Ishikawa (cell line): ENCODE results near the gene IQSEC3.

Source experiments
- CEBPB ChIP-seq: IDR thresholded peaks from 2 replicates; pipeline ENCODE4 v1.6.1; 2012
- CREB1 ChIP-seq: IDR thresholded peaks from 2 replicates; pipeline ENCODE4 v1.6.1; 2012; ENCODE audit warnings: low read depth
- EGR1 ChIP-seq: IDR thresholded peaks from 2 replicates; pipeline ENCODE4 v1.6.1; 2012
- EP300 ChIP-seq: IDR thresholded peaks from 2 replicates; pipeline ENCODE4 v1.6.1; 2012; ENCODE audit warnings: borderline replicate concordance
- FOXM1 ChIP-seq: IDR thresholded peaks from 2 replicates; pipeline ENCODE4 v1.6.1; 2012; ENCODE audit warnings: low read depth, borderline replicate concordance
- NFIC ChIP-seq: IDR thresholded peaks from 2 replicates; pipeline ENCODE4 v1.6.1; 2012
- RAD21 ChIP-seq: IDR thresholded peaks from 2 replicates; pipeline ENCODE4 v1.6.1; 2012; ENCODE audit warnings: low read depth
- TAF1 ChIP-seq: IDR thresholded peaks from 2 replicates; pipeline ENCODE4 v1.6.1; 2012; ENCODE audit warnings: low read depth, mild to moderate bottlenecking
- TCF12 ChIP-seq: IDR thresholded peaks from 2 replicates; pipeline ENCODE4 v1.6.1; 2012; ENCODE audit warnings: low read depth
- TEAD4 ChIP-seq: IDR thresholded peaks from 2 replicates; pipeline ENCODE4 v1.6.1; 2012
- YY1 ChIP-seq: IDR thresholded peaks from 2 replicates; pipeline ENCODE4 v1.6.1; 2012; ENCODE audit warnings: low read depth
- ZBTB7A ChIP-seq: IDR thresholded peaks from 2 replicates; pipeline ENCODE4 v1.6.1; 2012; ENCODE audit warnings: low read depth
- TF ChIP-seq, protein P1 (sequence below): IDR thresholded peaks from 2 replicates; pipeline ENCODE4 v1.6.1; 2012
- TF ChIP-seq, protein P2 (sequence below): IDR thresholded peaks from 2 replicates; pipeline ENCODE4 v1.6.1; 2012; ENCODE audit warnings: low read depth, mild to moderate bottlenecking
- TF ChIP-seq, protein P3 (sequence below): IDR thresholded peaks from 2 replicates; pipeline ENCODE4 v1.6.1; 2012

The IQSEC3 gene

DNA sequence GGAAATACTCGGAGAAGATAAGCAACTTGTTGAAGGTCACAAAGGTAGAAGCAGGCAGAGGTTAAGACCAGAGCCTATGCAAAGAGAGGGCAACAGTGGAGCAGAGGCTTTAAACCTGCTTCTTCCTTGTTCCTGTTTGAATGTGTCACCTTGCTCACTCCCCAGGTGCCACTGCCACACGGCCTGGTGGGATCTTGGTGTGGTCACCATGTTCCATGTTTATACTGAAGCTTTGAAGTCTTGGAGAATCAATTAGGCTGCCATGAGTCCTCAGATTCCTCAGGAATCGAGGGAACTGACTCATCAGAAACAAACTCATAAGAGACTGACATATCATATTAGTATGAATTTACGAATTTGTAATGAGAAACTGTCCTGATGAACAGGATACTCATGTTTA is 46.8 kb downstream of the IQSEC3 start:
- no peak for TF ChIP-seq EGR1
- no peak for TF ChIP-seq EP300
- no peak for TF ChIP-seq ZBTB7A
- no peak for TF ChIP-seq YY1
- no peak for TF ChIP-seq CEBPB
- TF ChIP-seq, protein P1, sequence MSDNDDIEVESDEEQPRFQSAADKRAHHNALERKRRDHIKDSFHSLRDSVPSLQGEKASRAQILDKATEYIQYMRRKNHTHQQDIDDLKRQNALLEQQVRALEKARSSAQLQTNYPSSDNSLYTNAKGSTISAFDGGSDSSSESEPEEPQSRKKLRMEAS = no peak
- no peak for TF ChIP-seq TEAD4
- no peak for TF ChIP-seq FOXM1
- TF ChIP-seq NFIC = no peak
- TF ChIP-seq TAF1 = no peak
- no peak for TF ChIP-seq CREB1

DNA sequence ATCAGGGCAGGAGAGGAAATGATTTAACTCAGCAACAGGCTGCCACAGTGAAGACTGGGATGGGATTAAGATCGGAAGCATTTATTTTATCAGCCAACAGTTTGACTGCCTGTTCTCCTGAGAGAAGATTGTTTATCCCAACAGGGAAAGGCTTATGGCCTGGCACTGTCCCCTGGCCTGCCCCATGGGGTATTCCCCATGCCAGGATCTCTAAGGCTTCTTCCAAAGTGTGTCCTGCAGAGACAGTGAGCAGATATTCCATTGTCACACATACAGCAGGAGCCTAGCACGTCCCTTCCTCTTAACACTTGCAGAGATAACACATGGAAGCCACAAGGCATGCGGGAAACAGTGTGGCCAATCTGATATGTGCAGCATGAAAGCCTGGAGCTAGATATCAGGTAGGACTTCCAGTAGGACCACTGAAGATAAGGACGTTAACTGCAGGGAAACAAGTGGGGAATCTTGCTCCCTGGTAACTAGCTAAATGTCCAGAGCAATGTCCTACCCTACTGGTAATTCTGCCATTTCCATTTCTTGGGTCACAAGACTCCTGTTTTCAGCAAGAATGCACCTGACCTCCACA is 48.2 kb downstream of the IQSEC3 start:
- TF ChIP-seq TEAD4 (no peak), CEBPB (no peak), NFIC (no peak), TAF1 (no peak)
- TF ChIP-seq, protein P2, sequence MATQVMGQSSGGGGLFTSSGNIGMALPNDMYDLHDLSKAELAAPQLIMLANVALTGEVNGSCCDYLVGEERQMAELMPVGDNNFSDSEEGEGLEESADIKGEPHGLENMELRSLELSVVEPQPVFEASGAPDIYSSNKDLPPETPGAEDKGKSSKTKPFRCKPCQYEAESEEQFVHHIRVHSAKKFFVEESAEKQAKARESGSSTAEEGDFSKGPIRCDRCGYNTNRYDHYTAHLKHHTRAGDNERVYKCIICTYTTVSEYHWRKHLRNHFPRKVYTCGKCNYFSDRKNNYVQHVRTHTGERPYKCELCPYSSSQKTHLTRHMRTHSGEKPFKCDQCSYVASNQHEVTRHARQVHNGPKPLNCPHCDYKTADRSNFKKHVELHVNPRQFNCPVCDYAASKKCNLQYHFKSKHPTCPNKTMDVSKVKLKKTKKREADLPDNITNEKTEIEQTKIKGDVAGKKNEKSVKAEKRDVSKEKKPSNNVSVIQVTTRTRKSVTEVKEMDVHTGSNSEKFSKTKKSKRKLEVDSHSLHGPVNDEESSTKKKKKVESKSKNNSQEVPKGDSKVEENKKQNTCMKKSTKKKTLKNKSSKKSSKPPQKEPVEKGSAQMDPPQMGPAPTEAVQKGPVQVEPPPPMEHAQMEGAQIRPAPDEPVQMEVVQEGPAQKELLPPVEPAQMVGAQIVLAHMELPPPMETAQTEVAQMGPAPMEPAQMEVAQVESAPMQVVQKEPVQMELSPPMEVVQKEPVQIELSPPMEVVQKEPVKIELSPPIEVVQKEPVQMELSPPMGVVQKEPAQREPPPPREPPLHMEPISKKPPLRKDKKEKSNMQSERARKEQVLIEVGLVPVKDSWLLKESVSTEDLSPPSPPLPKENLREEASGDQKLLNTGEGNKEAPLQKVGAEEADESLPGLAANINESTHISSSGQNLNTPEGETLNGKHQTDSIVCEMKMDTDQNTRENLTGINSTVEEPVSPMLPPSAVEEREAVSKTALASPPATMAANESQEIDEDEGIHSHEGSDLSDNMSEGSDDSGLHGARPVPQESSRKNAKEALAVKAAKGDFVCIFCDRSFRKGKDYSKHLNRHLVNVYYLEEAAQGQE = no peak

DNA sequence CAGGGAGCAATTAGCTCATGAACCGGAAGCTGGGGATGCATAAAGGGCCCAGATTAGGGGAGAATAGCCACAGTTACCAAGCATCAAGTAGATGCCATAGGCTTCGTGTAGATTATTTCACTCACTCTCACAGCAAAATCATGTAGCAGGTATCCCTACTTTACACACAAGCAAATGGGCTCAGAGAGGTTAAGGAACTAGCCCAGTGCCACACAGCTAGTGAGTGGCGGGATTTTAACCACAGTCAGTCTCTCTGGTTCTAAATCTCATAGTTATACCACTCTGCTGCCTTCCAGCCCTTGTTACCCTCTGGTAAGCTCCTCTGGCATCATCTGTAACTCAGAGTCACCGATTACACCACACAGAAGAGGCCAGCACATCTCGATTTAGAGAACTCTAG is 49.0 kb downstream of the IQSEC3 start:
- TF ChIP-seq CREB1 (no peak), TEAD4 (no peak), NFIC (no peak), TCF12 (no peak), RAD21 (no peak), EGR1 (no peak), CEBPB (no peak), TAF1 (no peak), YY1 (no peak), ZBTB7A (no peak), FOXM1 (no peak), EP300 (no peak)
- TF ChIP-seq, protein P3, sequence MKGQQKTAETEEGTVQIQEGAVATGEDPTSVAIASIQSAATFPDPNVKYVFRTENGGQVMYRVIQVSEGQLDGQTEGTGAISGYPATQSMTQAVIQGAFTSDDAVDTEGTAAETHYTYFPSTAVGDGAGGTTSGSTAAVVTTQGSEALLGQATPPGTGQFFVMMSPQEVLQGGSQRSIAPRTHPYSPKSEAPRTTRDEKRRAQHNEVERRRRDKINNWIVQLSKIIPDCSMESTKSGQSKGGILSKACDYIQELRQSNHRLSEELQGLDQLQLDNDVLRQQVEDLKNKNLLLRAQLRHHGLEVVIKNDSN = no peak
- TF ChIP-seq, protein P2 = no peak
- TF ChIP-seq, protein P1 = no peak

DNA sequence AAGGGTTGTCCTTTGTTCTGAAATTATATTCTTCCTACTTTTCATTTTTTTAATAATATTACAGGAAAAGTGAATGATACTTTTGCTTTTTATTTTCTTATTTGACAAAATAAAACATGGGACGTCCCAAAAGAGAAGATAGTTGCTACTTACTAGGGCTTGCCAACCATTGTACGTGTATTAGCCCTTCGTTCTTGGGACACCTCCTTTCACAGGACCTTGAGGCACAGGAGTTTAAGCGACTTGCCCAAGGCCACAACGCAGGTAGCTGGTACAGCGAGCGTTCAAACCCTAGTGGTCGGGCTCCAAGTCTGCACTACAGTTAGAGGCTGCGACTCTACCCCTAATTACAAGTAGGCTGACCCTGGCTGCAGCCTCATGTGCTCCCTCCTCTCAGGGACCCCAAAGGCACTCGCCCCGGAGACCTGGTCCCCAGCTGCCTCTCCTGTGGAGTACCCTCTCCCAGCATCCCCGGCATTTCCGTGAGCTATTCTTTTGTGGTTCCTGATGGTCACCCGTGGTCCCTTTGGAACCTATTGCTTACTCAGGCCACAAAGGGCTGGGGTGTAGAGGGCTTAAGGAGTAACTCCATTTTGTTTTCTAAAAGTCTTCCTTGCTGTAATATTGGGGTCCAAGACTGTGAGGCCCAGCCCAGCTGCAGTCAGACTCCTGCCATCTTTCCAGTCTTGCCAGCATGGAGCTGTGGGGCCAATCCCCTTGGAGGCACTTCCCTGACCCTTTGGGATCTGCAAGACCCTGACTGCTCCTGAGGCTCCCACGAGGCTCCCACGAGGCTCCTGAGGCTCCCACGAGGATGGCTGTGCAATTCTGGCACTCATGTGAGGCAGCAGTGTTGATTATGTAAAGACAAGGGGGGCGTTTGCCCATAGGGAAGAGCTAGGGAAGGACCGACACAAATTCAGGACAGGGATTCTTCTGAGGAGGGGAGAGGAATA is 49.7 kb downstream of the IQSEC3 start:
- TF ChIP-seq CEBPB = no peak
- no peak for TF ChIP-seq CREB1
- TF ChIP-seq, protein P2 = no peak
- no peak for TF ChIP-seq EGR1
- TF ChIP-seq TEAD4 = no peak
- TF ChIP-seq FOXM1 = no peak

DNA sequence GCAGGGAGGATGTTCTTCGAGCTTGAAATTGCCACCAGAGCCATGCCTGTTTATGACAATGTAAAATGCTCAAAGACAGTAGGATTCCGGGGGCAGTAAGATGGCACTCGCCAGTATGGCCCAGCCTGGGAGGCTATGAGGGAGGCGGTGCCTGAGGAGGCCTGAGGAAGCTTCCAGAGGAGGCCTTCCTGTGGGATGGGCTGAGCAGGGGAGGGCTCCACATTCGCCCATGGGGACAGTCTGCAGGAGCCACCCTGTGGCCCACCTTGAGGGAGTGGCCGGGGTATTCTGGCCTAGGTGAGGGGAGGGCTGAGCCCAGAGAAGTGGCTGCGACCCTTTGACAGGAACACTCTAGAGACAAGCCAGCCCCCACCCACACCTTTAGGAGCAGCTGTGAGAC is 50.7 kb downstream of the IQSEC3 start:
- TF ChIP-seq ZBTB7A (no peak), RAD21 (no peak), TCF12 (no peak), YY1 (no peak), FOXM1 (no peak), CREB1 (no peak), NFIC (no peak), CEBPB (no peak)
